Colonic mucosa (tissue), 4 donors: ENCODE measurements around the gene DCAF6. TPM values are rescaled to one million over a fixed set of nuclear protein-coding genes. Genes with fewer than 3 reads are reported as not detected.

ENCODE experiments used
- DNase-seq: peaks from one replicate; pipeline ENCODE4 v3.0.0-alpha.2; 2020
- H3K27ac ChIP-seq: fragments of 200-600 bp; one replicate; pipeline ENCODE4 v1.8.0; 2021
- H3K27me3 ChIP-seq: fragments of 200-600 bp; one replicate; pipeline ENCODE4 v1.8.0; 2021
- H3K36me3 ChIP-seq: fragments of 200-600 bp; one replicate; pipeline ENCODE4 v1.8.0; 2021
- H3K4me1 ChIP-seq: fragments of 200-600 bp; one replicate; pipeline ENCODE4 v1.8.0; 2021; ENCODE audit warnings: mild to moderate bottlenecking
- H3K4me3 ChIP-seq: fragments of 200-600 bp; one replicate; pipeline ENCODE4 v1.8.0; 2021
- H3K9ac ChIP-seq, 2 donors: one replicate each; pipeline ENCODE4 v1.7.0; 2013; ENCODE audit warnings: control low read depth in 2 of 2, low read depth in 2 of 2, low read length in 2 of 2
- H3K9me3 ChIP-seq: fragments of 200-600 bp; one replicate; pipeline ENCODE4 v1.8.0; 2021
- intact Hi-C: fragments of 100-400 bp; cut with DNase I; formaldehyde crosslinking; loops from one replicate; pipeline ENCODE4 v1.14.1; 2022
- microRNA-seq: library from miRNA; unstranded; fragments of <30 nt; microRNA quantifications from one replicate; pipeline ENCODE4, GENCODE V29; 2019
- total RNA-seq, 2 donors: library from RNA; stranded (reverse); fragmentation: NEBNext Ultra II Directional in 1 of 2; extraction: Animal tissue kit (Norgen Biotek cat#: 25700) in 1 of 2; gene quantifications; one replicate each; pipeline ENCODE4 v1.2.1, GENCODE V29; 2021
- TF ChIP-seq, protein P1 (sequence below): fragments of 200-600 bp; IDR thresholded peaks from one replicate; pipeline ENCODE4 v1.8.0; 2022; ENCODE audit warnings: antibody characterized with exemption, mild to moderate bottlenecking
- donor health status: healthy.
- donor health status: DM: no; HTN: no; CAD: no.
- donor health status: DM: no; HTN: no; CAD: no.

Gene DCAF6
- total RNA-seq, 2 donors from 2014 or later = 47.2 to 67.0 TPM

DNA sequence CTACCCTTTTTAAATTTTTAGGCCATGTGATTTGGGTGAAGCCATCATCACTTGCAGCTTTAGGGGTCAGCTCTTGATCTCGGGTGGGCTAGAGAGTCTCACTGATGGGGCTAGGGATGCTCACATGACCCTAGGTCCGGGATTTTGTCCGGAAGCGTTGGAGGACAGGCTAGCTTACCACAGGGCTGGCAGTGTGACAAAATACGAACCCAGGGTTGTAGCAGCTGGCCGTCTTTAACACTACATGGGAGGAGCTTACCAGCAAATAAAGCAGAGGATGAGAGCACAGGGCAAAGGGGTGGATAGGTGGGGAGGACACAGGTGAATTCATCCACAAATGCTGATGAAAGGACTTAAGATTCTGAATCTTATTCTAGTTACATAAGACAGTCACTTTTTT lies 178.4 kb downstream of the DCAF6 start:
- no peaks in the 10 kb centered on the region for H3K27me3 ChIP-seq
- no peaks in the 10 kb centered on the region for H3K36me3 ChIP-seq
- TF ChIP-seq, protein P1, sequence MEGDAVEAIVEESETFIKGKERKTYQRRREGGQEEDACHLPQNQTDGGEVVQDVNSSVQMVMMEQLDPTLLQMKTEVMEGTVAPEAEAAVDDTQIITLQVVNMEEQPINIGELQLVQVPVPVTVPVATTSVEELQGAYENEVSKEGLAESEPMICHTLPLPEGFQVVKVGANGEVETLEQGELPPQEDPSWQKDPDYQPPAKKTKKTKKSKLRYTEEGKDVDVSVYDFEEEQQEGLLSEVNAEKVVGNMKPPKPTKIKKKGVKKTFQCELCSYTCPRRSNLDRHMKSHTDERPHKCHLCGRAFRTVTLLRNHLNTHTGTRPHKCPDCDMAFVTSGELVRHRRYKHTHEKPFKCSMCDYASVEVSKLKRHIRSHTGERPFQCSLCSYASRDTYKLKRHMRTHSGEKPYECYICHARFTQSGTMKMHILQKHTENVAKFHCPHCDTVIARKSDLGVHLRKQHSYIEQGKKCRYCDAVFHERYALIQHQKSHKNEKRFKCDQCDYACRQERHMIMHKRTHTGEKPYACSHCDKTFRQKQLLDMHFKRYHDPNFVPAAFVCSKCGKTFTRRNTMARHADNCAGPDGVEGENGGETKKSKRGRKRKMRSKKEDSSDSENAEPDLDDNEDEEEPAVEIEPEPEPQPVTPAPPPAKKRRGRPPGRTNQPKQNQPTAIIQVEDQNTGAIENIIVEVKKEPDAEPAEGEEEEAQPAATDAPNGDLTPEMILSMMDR = no peak
- peak; percentile 54 for DNase-seq
- intact Hi-C loops = no loop called here
- no peak overlapping the region for H3K27ac ChIP-seq
- no peaks in the 10 kb centered on the region for H3K9me3 ChIP-seq
- H3K4me1 ChIP-seq = peaks cover 3% of the 10 kb centered on the region
- no peak overlapping the region for H3K4me3 ChIP-seq
- no peak overlapping the region for H3K9ac ChIP-seq

DNA sequence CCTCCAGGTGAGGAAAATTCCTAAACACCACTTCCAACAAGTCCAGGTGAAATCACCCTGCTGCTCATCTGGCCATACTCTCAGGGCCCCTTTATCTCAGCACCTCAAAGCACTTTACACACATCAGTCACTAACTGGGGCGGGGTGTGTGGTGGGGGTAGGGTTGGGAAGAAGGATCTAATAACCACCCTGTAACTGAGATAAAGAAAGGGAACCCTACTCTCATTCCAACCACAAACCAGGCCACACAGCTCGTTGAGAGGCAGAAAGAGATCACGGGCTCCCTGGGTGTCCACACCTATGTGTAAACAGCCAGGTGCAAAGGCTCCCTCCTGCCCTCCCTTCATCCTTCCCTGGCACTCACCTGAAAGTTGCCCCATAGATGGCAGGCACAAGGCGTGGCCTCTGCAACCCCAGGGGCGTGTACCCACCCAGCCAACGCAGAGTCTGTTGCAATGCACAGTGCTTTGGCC lies 179.9 kb downstream of the DCAF6 start:
- peak; percentile 80 for DNase-seq
- H3K27me3 ChIP-seq = no peaks in the 10 kb centered on the region
- H3K27ac ChIP-seq = no peak overlapping the region
- TF ChIP-seq, protein P1 = no peak
- peaks cover 3% of the 10 kb centered on the region for H3K4me1 ChIP-seq
- peak overlapping the region in 1 of 2 donors; percentile 13 for H3K9ac ChIP-seq
- H3K9me3 ChIP-seq = no peaks in the 10 kb centered on the region
- no peak overlapping the region for H3K4me3 ChIP-seq
- H3K36me3 ChIP-seq = no peaks in the 10 kb centered on the region
- intact Hi-C loops = no loop called here

DNA sequence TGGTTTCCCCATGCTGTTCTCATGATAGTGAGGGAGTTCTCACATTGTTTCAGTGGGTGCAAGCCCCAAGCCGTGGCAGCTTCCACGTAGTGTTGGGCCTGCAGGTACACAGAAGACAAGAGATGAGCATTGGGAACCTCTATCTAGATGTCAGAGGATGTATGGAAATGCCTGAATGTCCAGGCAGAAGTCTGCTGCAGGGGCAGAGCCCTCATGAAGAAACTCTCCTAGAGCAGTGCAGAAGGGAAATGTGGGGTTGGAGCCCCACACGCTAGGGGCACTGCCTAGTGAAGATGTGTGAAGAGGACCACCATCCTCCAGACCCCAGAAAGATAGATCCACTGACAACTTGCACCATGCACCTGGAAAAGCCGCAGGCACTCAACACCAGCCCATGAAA lies 183.3 kb downstream of the DCAF6 start:
- Histone ChIP-seq H3K36me3 (no peaks in the 10 kb centered on the region), H3K9me3 (no peaks in the 10 kb centered on the region), H3K27me3 (no peaks in the 10 kb centered on the region), H3K4me3 (no peak overlapping the region), H3K9ac (no peak overlapping the region), H3K27ac (no peak overlapping the region), H3K4me1 (peaks cover 3% of the 10 kb centered on the region)
- no peak for DNase-seq
- TF ChIP-seq, protein P1 = no peak
- intact Hi-C loops = no loop called here

DNA sequence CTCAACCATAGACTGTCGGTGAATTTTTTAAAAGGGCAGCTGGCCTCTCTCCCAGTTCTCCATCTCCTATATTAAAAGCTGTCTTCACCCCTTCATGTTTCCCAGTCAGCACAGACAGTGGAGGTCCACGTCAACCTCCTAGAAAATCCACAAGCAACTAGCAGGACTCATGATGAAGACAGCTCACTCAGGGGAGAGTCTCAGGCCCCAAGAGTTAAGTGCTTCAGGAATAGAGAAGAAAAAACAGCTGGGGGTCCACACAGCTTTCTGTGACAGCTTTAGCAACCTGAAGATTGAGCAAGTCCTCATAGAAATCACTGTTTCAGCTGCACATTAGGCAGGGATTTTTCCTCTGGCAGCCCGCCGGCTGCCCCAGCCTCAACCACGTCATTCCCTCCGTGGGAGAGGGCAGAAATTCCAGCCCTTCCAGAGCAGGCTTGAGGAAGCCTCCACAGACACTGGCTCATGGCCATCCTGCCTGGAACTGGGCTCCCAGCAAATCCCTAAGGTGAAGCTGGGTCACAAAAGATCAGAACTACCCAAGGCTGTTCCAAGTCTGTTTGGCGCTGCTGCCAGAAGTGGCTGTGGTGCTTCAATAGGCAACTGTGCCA lies 185.0 kb downstream of the DCAF6 start:
- TF ChIP-seq, protein P1 = no peak
- H3K9me3 ChIP-seq = no peaks in the 10 kb centered on the region
- H3K4me1 ChIP-seq = no peaks in the 10 kb centered on the region
- no peak overlapping the region for H3K4me3 ChIP-seq
- no peaks in the 10 kb centered on the region for H3K27me3 ChIP-seq
- no peak overlapping the region for H3K27ac ChIP-seq
- H3K9ac ChIP-seq = no peak overlapping the region
- intact Hi-C loops = no loop called here
- DNase-seq = peak; percentile 38
- H3K36me3 ChIP-seq = no peaks in the 10 kb centered on the region

DNA sequence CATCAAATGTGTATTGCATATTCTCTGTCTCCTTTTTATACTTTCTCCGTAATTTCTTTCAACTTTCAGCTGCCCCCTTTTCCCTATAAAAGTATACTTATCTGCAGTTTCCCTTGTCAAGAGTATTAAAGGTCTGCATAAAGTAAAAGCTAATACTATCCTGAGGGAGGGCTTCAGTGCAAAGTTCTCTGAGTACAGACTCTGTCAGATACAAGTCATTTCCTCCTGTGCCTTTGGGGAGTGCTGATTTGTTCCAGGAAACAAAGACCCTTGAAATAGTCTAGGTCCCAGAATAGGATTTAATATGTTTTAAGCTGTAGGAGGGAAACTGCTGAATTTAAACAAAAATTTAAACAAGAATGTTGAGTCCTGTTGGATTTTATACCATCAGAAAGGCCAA lies 188.6 kb downstream of the DCAF6 start:
- Histone ChIP-seq H3K36me3 (no peaks in the 10 kb centered on the region), H3K4me3 (no peak overlapping the region), H3K27ac (no peak overlapping the region), H3K27me3 (no peaks in the 10 kb centered on the region), H3K4me1 (no peaks in the 10 kb centered on the region), H3K9me3 (no peaks in the 10 kb centered on the region), H3K9ac (no peak overlapping the region)
- intact Hi-C loops = no loop called here
- TF ChIP-seq, protein P1 = no peak
- no peak for DNase-seq

Small RNAs within 50 kb of the gene (microRNA-seq; reads per million reads assigned to microRNA genes)
- not detected for gene MIR1255B2

Other genes with a start within 250 kb of the DCAF6 start
- 100 to 1,000 TPM; 112 to 144 TPM for gene MPZL1, start 214.7 kb upstream of the DCAF6 start, total RNA-seq
- 1 to 10 TPM in 1 of 2 donors, under 1 TPM in 1; 0.64 to 1.6 TPM for gene ADCY10, start 22.5 kb upstream of the DCAF6 start, total RNA-seq
- 100 to 1,000 TPM; 203 to 232 TPM for gene MPC2, start 389 bp downstream of the DCAF6 start, total RNA-seq
- gene GPR161, start 200.2 kb downstream of the DCAF6 start, total RNA-seq = 1 to 10 TPM; 2.5 to 3.2 TPM
- gene TIPRL, start 242.3 kb downstream of the DCAF6 start, total RNA-seq = 10 to 100 TPM; 34.6 to 37.2 TPM